C4-2B (cell line): Measurements from ENCODE around the gene CCDC177.

Experiments
- CTCF ChIP-seq: fragments of 450-650 bp; conservative IDR thresholded peaks from 2 replicates; pipeline ENCODE4 v1.5.1; 2017; ENCODE audit warnings: mild to moderate bottlenecking
- ZFX ChIP-seq: fragments of 450-650 bp; IDR thresholded peaks from 2 replicates; pipeline ENCODE4 v1.6.1; 2017

GRCh38 chr14:69573205-69573830 is 1.4 kb downstream of the CCDC177 start:
- TF ChIP-seq CTCF (no peak), ZFX (no peak)
